GM12872 (cell line): ENCODE data around the gene SPAG8.
A peak's percentile ranks its signal among the peaks of the same experiment; 100 is the strongest.

Source experiments
- CTCF ChIP-seq: IDR thresholded peaks from 3 replicates; pipeline ENCODE4 v1.5.1; 2011; ENCODE audit warnings: low read depth, mild to moderate bottlenecking, low read length, moderate library complexity; ENCODE audit not compliant: insufficient read depth

The SPAG8 gene

GRCh38 chr9:35814106-35814840 is 2.2 kb upstream of the SPAG8 start:
- TF ChIP-seq CTCF = peak; percentile 54

- peak; percentile 42; the same call in 2 of the 3 replicates for TF ChIP-seq CTCF
Measured at GRCh38 chr9:35813434-35814105, 1.5 kb upstream of the SPAG8 start.

- no peak for TF ChIP-seq CTCF
Measured at GRCh38 chr9:35811381-35812024, 559 bp downstream of the SPAG8 start.

- TF ChIP-seq CTCF = no peak
Measured at GRCh38 chr9:35810122-35810521, 1.9 kb downstream of the SPAG8 start.

- TF ChIP-seq CTCF = no peak
Measured at GRCh38 chr9:35808433-35808832, 3.6 kb downstream of the SPAG8 start.

GRCh38 chr9:35806101-35806500 is 6.0 kb downstream of the SPAG8 start:
- no peak for TF ChIP-seq CTCF

- no peak for TF ChIP-seq CTCF
Measured at GRCh38 chr9:35801328-35802128, 10.5 kb downstream of the SPAG8 start.
